Measurements from ENCODE around the gene SLC15A4.

DNA sequence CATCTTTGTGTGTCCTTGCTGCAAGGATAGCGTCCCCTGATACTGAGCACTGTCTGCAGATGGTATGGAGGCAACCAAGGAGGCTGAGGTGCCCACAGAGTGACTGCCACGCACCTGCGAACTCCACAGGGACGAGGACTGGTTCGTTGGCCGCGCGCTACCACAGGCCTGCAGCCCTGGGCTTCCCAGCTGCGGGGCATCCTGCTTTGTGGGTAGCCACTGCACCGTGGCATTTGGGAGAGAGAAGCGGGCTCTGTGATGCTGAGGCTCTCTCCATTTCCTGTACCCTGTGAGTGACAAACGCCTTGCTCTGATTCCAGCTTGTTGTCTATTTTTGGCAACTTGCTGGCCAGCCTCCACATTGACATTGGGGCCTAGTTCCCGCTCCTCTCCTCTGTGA lies 76.3 kb downstream of the SLC15A4 start:
- TF ChIP-seq POLR2A (IDR thresholded peaks at IDR 0.05) (no peak), POLR2AphosphoS5 (IDR thresholded peaks at IDR 0.05) (no peak)
- TF ChIP-seq, protein P1, sequence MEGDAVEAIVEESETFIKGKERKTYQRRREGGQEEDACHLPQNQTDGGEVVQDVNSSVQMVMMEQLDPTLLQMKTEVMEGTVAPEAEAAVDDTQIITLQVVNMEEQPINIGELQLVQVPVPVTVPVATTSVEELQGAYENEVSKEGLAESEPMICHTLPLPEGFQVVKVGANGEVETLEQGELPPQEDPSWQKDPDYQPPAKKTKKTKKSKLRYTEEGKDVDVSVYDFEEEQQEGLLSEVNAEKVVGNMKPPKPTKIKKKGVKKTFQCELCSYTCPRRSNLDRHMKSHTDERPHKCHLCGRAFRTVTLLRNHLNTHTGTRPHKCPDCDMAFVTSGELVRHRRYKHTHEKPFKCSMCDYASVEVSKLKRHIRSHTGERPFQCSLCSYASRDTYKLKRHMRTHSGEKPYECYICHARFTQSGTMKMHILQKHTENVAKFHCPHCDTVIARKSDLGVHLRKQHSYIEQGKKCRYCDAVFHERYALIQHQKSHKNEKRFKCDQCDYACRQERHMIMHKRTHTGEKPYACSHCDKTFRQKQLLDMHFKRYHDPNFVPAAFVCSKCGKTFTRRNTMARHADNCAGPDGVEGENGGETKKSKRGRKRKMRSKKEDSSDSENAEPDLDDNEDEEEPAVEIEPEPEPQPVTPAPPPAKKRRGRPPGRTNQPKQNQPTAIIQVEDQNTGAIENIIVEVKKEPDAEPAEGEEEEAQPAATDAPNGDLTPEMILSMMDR (IDR thresholded peaks at IDR 0.05), result no peak

Data from breast epithelium (tissue), 3 donors.